ENCODE results near the gene DIDO1. TPM values are rescaled to one million over a fixed set of nuclear protein-coding genes. Genes with fewer than 3 reads are reported as not detected.

Gene DIDO1
- total RNA-seq, 1 donor from 2014 or later: 58.7 TPM

- no peak overlapping the region for H3K4me3 ChIP-seq
- intact Hi-C loops (cut with DNase I): no loop called here
- peaks cover 31% of the 10 kb centered on the region for H3K4me1 ChIP-seq
- no peaks in the 10 kb centered on the region for H3K27me3 ChIP-seq
- peaks cover 0 to 36% of the 10 kb centered on the region in 2 donors for H3K36me3 ChIP-seq
- no peak for TF ChIP-seq CTCF (IDR thresholded peaks at IDR 0.05)
- no peak for TF ChIP-seq POLR2A (IDR thresholded peaks at IDR 0.05)
- TF ChIP-seq POLR2AphosphoS5 (IDR thresholded peaks at IDR 0.05; ENCODE audit: insufficient read depth in 1 of 2, low read depth in 1 of 2): no peak
- H3K27ac ChIP-seq: no peak overlapping the region
- no peak for DNase-seq (ENCODE audit: extremely low spot score in 2 of 2)
- H3K9me3 ChIP-seq: no peaks in the 10 kb centered on the region
These were observed 25.0 kb upstream of the DIDO1 start for GRCh38 chr20:62951143-62951895.

- Histone ChIP-seq H3K36me3 (peaks cover 0 to 42% of the 10 kb centered on the region in 2 donors), H3K27ac (no peak overlapping the region), H3K4me1 (peaks cover 31% of the 10 kb centered on the region), H3K27me3 (no peaks in the 10 kb centered on the region), H3K4me3 (no peak overlapping the region), H3K9me3 (no peaks in the 10 kb centered on the region)
- intact Hi-C loops (cut with DNase I): no loop called here
- DNase-seq (ENCODE audit: extremely low spot score in 2 of 2): no peak
- no peak for TF ChIP-seq POLR2AphosphoS5 (IDR thresholded peaks at IDR 0.05; ENCODE audit: insufficient read depth in 1 of 2, low read depth in 1 of 2)
- TF ChIP-seq POLR2A (IDR thresholded peaks at IDR 0.05): no peak
- TF ChIP-seq CTCF (IDR thresholded peaks at IDR 0.05): no peak
These were observed 24.4 kb upstream of the DIDO1 start for GRCh38 chr20:62950741-62951140.

GRCh38 chr20:62949962-62950361 lies 23.7 kb upstream of the DIDO1 start:
- no peaks in the 10 kb centered on the region for H3K9me3 ChIP-seq
- H3K4me1 ChIP-seq: peaks cover 31% of the 10 kb centered on the region
- peaks cover 0 to 50% of the 10 kb centered on the region in 2 donors for H3K36me3 ChIP-seq
- H3K27me3 ChIP-seq: no peaks in the 10 kb centered on the region
- no peak overlapping the region for H3K27ac ChIP-seq
- DNase-seq (ENCODE audit: extremely low spot score in 2 of 2): no peak
- no peak overlapping the region for H3K4me3 ChIP-seq
- intact Hi-C loops (cut with DNase I): no loop called here
- TF ChIP-seq POLR2AphosphoS5 (IDR thresholded peaks at IDR 0.05; ENCODE audit: insufficient read depth in 1 of 2, low read depth in 1 of 2): no peak
- no peak for TF ChIP-seq CTCF (IDR thresholded peaks at IDR 0.05)
- TF ChIP-seq POLR2A (IDR thresholded peaks at IDR 0.05): no peak

- intact Hi-C loops (cut with DNase I): no loop called here
- Histone ChIP-seq H3K36me3 (peaks cover 1 to 56% of the 10 kb centered on the region in 2 donors), H3K4me1 (peaks cover 25% of the 10 kb centered on the region), H3K9me3 (no peaks in the 10 kb centered on the region), H3K4me3 (no peak overlapping the region), H3K27ac (no peak overlapping the region), H3K27me3 (no peaks in the 10 kb centered on the region)
- no peak for DNase-seq (ENCODE audit: extremely low spot score in 2 of 2)
- TF ChIP-seq POLR2A (IDR thresholded peaks at IDR 0.05): no peak
- TF ChIP-seq CTCF (IDR thresholded peaks at IDR 0.05): no peak
- TF ChIP-seq POLR2AphosphoS5 (IDR thresholded peaks at IDR 0.05; ENCODE audit: insufficient read depth in 1 of 2, low read depth in 1 of 2): no peak
These were observed 23.0 kb upstream of the DIDO1 start for GRCh38 chr20:62949153-62949821.

Data from vagina (tissue), 2 donors.